Measurements from ENCODE around the gene C1QTNF1. TPM values are rescaled to one million over a fixed set of nuclear protein-coding genes. Genes with fewer than 3 reads are reported as not detected.
"Not testable (repeated sequence)": the region's sequence is repeated elsewhere in the genome, so short reads cannot be mapped to it uniquely, and the experiment has no call there.

The C1QTNF1 gene
- total and polyA plus RNA-seq, 2 experiments from 2014 or later = 9.5 to 13.3 TPM

- Histone ChIP-seq H3K9me3 (ENCODE audit: low read depth) (peaks cover 7% of the 10 kb centered on the region), H3K79me2 (no peaks in the 10 kb centered on the region), H3K27me3 (no peaks in the 10 kb centered on the region), H3K4me2 (no peak overlapping the region), H3K4me3 (no peak overlapping the region), H2AFZ (no peak overlapping the region), H4K20me1 (ENCODE audit: insufficient read depth, poor library complexity, severe bottlenecking) (no peaks in the 10 kb centered on the region), H3K4me1 (ENCODE audit: insufficient read depth) (peaks cover 30% of the 10 kb centered on the region), H3K36me3 (replicated peaks; ENCODE audit: insufficient read depth, low read depth) (no peaks in the 10 kb centered on the region), H3K9me2 (replicated peaks; ENCODE audit: insufficient read depth) (no peaks in the 10 kb centered on the region), H3K27ac (no peak overlapping the region)
- no peak for DNase-seq (ENCODE audit: low spot score)
- TF ChIP-seq CTCF (IDR thresholded peaks at IDR 0.05; ENCODE audit: poor library complexity) (no peak), EZH2 (IDR thresholded peaks at IDR 0.05; ENCODE audit: borderline replicate concordance) (no peak), EZH2phosphoT487 (IDR thresholded peaks at IDR 0.05; ENCODE audit: low read depth, severe bottlenecking, unreplicated experiment) (no peak)
- WGBS (ENCODE audit: low lambda C conversion rate, missing lambda C conversion rate) = 65% methylated on average over 2 of the region's 2 CpGs
Observed at GRCh38 chr17:79019261-79019631, 4.7 kb upstream of the C1QTNF1 start.

GRCh38 chr17:79019632-79020584 lies 4.1 kb upstream of the C1QTNF1 start:
- Histone ChIP-seq H3K9me2 (replicated peaks; ENCODE audit: insufficient read depth) (no peaks in the 10 kb centered on the region), H3K4me1 (ENCODE audit: insufficient read depth) (peaks cover 34% of the 10 kb centered on the region), H3K9me3 (ENCODE audit: low read depth) (peaks cover under 1% of the 10 kb centered on the region), H3K36me3 (replicated peaks; ENCODE audit: insufficient read depth, low read depth) (no peaks in the 10 kb centered on the region), H3K27me3 (no peaks in the 10 kb centered on the region), H4K20me1 (ENCODE audit: insufficient read depth, poor library complexity, severe bottlenecking) (no peaks in the 10 kb centered on the region), H2AFZ (no peak overlapping the region), H3K79me2 (no peaks in the 10 kb centered on the region), H3K4me3 (no peak overlapping the region), H3K4me2 (peak overlapping the region; percentile 51), H3K27ac (peak overlapping the region; percentile 46)
- 30% methylated on average over 19 of the region's 19 CpGs for WGBS (ENCODE audit: low lambda C conversion rate, missing lambda C conversion rate)
- DNase-seq (ENCODE audit: low spot score) = peak; percentile 68
- TF ChIP-seq EZH2phosphoT487 (IDR thresholded peaks at IDR 0.05; ENCODE audit: low read depth, severe bottlenecking, unreplicated experiment) (no peak), EZH2 (IDR thresholded peaks at IDR 0.05; ENCODE audit: borderline replicate concordance) (no peak), CTCF (IDR thresholded peaks at IDR 0.05; ENCODE audit: poor library complexity) (peak; percentile 59)

- Histone ChIP-seq H3K9me2 (replicated peaks; ENCODE audit: insufficient read depth) (no peaks in the 10 kb centered on the region), H3K36me3 (replicated peaks; ENCODE audit: insufficient read depth, low read depth) (no peaks in the 10 kb centered on the region), H3K27ac (peak overlapping the region; percentile 46), H3K79me2 (no peaks in the 10 kb centered on the region), H4K20me1 (ENCODE audit: insufficient read depth, poor library complexity, severe bottlenecking) (no peaks in the 10 kb centered on the region), H3K27me3 (no peaks in the 10 kb centered on the region), H2AFZ (no peak overlapping the region), H3K9me3 (ENCODE audit: low read depth) (no peaks in the 10 kb centered on the region), H3K4me2 (peak overlapping the region; percentile 51), H3K4me3 (no peak overlapping the region), H3K4me1 (ENCODE audit: insufficient read depth) (peaks cover 40% of the 10 kb centered on the region)
- WGBS (ENCODE audit: low lambda C conversion rate, missing lambda C conversion rate) = 59% methylated on average over 2 of the region's 2 CpGs
- DNase-seq (ENCODE audit: low spot score) = no peak
- no peak for TF ChIP-seq CTCF (IDR thresholded peaks at IDR 0.05; ENCODE audit: poor library complexity)
- no peak for TF ChIP-seq EZH2 (IDR thresholded peaks at IDR 0.05; ENCODE audit: borderline replicate concordance)
Observed at GRCh38 chr17:79020631-79021301, 3.2 kb upstream of the C1QTNF1 start.

- H3K27me3 ChIP-seq = not testable (repeated sequence)
Observed at GRCh38 chr17:79021929-79022328, 2.0 kb upstream of the C1QTNF1 start.

More at GRCh38 chr17:79021929-79022328, 2.0 kb upstream of the C1QTNF1 start:
- H3K4me2 ChIP-seq; H3K79me2 ChIP-seq; H2AFZ ChIP-seq; H3K9me3 ChIP-seq (ENCODE audit: low read depth); H3K36me3 ChIP-seq (replicated peaks; ENCODE audit: insufficient read depth, low read depth); H4K20me1 ChIP-seq (ENCODE audit: insufficient read depth, poor library complexity, severe bottlenecking); H3K4me3 ChIP-seq; H3K9me2 ChIP-seq (replicated peaks; ENCODE audit: insufficient read depth); H3K27ac ChIP-seq; DNase-seq (ENCODE audit: low spot score): not testable (repeated sequence)
- H3K4me1 ChIP-seq (ENCODE audit: insufficient read depth) = peaks cover 48% of the 10 kb centered on the region
- 72% methylated on average over 2 of the region's 2 CpGs for WGBS (ENCODE audit: low lambda C conversion rate, missing lambda C conversion rate)

All from hepatocyte (in vitro differentiated cells).